GM19397 (cell line): ENCODE results near the gene LPAR5.

Experiments
- ATAC-seq: cut with Tn5 transposase; IDR thresholded peaks from one replicate; pipeline ENCODE4 v1.9.1; 2021; ENCODE audit warnings: mild to moderate bottlenecking, moderate library complexity; ENCODE audit not compliant: unreplicated experiment

LPAR5 gene

DNA sequence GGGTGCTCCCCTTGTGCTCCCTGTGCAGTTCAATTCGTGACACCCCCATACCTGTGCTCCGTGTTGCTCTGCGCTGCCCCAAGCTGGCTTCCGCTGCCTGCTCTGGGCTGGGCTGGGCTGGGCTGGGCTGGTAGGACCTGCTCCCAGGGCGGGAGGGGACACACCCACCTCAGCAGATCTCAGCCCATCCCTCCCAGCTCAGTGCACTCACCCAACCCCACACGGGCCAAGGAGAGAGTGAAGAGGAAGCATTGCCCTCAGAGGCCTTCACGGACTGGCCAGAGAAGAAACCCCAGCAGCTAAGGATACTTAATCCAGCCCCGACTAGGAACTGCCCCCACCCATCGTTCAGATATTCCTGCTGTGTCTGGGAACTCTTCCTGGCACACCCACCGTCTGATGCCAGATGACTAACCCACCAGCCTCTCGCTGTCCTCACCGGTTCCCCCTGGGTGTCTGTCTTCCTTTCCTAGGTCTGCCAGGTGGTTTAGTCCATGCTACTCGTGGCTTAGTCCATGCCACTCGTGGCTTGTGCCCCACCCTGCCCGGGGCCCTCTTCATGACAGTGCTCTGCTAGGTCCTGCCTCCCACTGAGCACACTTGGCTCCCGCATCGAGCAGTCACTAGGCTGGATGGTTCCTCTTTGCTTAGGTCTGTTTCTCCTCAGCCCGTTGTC lies at the start of gene LPAR5:
Gene LPAR5, minus strand, starts transcription at position 104 of the 676 bp plus-strand sequence. CDS start 14,711 bp downstream, outside the sequence.
- ATAC-seq: no peak

DNA sequence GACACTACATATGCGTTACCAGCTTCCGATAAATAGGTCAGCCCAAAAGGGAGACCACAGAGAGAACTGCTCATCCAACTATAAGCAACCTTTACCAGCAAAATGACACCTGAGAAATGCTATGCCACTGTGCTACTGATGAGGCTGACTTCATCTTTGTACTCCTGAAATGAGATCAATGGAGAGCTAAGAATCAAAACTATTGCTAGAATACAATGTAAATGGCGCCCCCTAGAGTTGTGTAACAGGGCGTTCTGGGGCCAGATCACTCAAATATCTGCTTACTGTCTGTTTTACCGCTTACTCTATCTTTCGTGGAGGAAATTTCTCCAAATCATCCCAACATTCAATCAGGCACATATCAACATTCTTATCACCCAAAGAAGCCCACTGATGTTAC lies 48.9 kb upstream of the LPAR5 start:
- ATAC-seq: no peak

DNA sequence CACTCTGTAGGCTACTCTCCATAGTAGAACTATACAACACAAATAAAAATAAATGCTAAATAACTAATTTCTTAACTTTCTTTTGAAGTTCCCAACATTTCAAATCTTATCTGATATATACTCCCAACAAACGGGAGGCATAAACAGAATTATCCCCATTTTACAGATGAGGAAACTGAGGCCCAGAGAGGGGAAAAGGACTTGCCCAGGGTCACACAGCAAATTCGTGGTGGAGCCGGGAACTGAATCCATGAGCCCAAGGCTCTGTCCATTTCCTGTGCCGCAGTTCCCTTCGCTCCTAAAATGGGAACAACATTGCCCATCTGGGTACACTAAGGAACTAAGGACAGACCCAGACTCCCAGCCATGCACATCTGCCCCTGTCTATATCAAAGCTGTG lies 41.2 kb upstream of the LPAR5 start:
- ATAC-seq: no peak

GRCh38 chr12:6672143-6672542 lies 36.4 kb upstream of the LPAR5 start:
- no peak for ATAC-seq

DNA sequence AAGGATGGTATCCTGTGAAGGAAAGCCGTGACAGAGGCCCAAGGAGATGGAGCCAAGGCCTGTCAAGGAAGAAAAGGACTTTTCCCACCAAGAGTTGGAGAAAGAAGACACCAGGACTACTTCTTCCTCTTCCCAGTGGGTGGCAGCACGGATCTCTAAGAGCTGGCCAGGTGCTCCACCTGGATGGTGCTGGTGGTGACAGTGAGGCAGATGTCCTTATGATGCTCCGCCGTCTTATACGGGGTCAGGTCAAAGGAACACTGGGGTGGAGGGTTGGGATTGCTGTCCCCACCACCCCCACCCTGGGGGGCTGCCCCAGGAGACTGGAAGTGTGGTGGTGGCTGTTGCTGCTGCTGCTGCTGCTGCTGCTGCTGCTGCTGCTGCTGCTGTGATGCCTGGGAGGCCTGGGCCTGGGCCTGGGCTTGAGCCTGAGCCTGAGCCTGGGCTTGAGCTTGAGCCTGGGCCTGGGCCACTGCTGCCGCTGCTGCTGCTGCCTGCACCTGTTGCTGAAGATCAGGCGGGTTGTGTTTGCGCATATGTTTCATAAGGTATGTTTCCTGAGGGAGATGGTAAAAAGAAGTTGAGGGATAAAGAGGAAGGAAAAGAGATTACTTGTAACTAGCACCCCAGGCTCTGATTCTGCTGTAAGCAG lies 31.9 kb upstream of the LPAR5 start:
- no peak for ATAC-seq

DNA sequence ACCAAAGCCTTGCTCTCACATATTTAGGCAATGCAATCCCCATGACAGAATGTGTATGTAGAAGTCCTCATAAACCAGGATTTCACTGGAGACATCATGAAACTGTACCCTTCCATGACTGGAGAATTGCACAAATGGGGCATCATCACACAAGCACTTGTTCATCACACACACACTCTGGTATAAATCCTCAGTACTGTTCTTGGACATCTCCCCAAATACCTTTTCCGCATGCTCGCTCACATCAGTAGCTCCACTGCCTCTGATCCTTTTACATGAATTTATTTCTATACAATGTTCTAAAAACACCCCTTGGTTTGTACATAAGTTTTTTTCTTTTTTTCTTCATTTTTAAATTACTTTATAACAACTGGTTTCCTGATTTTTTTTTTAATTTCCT lies 30.5 kb upstream of the LPAR5 start:
- ATAC-seq: no peak

GRCh38 chr12:6664902-6665301 lies 29.1 kb upstream of the LPAR5 start:
- ATAC-seq: no peak

DNA sequence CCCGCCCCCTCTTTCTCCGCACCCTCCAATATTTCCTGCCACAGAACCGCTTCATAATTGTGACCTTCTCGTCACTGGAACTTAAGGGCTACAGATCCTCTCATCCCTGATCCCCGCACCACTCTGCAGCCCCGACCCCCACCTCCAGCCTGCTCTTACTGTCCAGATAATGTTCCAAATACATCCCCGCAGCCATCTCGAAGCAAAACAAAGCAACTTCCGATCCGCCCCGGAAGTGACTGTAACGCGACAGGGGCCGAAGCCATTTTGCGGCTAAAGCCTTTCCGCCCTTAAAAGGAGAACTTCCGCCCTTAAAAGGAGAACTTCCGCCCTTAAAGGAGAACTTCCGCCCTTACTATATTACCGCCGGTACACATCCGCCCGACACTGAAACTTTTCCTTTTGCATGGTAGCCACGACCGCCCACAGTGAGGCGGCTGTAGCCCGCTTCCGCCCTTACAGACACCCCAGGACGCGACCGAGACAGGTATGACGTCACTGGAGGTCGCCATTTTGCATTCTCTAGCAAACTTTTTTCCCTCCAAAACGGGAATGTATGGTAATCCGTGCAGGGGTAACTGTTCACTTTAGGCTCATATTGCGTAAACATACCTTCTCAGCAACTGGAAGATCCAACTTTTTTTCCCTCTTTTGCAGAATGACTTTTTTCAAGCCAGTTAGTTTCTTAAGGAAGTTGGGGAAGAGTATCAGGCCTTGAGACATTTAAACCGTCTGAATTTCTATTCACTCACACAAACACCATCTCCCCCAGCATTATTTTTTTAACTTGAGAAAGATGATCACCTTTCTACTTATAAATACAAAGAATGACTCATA lies 27.4 kb upstream of the LPAR5 start, which contains the start of gene ING4:
Gene ING4, minus strand, starts transcription at position 214 of the 837 bp plus-strand sequence. Its CDS starts 18 bp downstream, at position 196.
- peak; percentile 98 for ATAC-seq

- peak; percentile 16 for ATAC-seq
Measured at GRCh38 chr12:6662602-6662905, 26.8 kb upstream of the LPAR5 start.

DNA sequence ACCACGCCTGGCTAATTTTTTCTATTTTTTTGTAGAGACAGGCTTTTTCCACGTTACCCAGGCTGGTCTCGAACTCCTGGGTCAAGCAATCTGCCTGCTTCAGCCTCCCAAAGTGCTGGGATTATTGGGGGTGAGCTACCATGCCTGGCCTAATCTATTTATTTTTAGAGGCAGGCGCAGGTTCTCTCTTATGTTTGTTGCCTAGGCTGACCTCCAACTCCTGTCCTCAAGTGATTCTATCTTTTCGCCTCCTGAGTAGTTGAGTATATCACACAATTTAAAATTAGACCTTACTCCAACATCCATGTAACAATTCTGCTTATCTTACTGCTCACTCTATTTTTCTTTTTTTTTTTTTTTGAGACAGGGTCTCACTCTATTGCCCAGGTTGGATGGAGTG lies 18.2 kb upstream of the LPAR5 start:
- no peak for ATAC-seq

- ATAC-seq: no peak
Measured at GRCh38 chr12:6653342-6653741, 17.6 kb upstream of the LPAR5 start.

DNA sequence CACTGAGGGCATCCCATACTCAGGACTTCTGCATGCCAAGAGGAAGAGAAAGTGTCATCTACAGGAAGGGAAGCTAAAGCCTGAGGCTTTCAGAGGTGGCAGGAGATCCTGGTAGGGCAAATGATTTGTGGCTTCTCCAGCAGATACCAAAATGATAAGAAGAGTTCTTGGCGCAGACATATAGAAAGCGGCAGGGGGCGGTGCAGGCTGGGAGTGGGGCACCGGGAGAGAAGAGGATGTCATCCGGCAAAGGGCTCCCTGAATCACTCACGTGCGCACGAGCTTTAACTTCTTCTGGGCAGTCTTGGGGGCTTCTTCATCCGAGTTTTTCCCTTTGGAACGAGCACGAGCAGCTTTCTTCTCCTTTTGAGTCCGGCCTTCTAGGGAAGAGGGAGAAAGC lies 16.6 kb upstream of the LPAR5 start:
- ATAC-seq: no peak

GRCh38 chr12:6650832-6651231 lies 15.1 kb upstream of the LPAR5 start:
- ATAC-seq: no peak

- no peak for ATAC-seq
Measured at GRCh38 chr12:6647083-6647604, 11.4 kb upstream of the LPAR5 start, which contains the start of gene ACRBP. ACRBP (minus strand) TSS chr12:6647432; CDS start chr12:6647366, 66 bp downstream.

- ATAC-seq: no peak
Measured at GRCh38 chr12:6646276-6647082, 10.7 kb upstream of the LPAR5 start.

DNA sequence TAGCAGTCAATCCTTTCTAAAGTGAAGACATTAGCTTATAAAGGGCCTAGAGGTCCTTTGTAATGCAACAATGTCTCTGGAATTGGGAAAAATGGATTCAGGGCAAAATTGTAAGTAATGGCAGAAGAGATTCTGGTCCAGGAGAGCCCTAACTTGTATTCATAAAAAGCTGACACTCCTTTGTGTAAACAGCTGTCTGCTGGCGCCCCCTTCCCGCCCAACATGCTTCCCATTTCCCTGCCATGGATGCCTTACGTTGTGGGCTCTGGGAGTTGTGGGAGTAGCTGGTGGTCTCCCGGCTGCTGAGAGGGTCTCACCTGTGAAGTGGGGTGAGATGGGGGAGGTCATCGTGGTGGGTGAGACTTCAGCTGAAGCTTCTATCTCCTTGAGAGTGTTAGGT lies 9.1 kb upstream of the LPAR5 start:
- no peak for ATAC-seq

DNA sequence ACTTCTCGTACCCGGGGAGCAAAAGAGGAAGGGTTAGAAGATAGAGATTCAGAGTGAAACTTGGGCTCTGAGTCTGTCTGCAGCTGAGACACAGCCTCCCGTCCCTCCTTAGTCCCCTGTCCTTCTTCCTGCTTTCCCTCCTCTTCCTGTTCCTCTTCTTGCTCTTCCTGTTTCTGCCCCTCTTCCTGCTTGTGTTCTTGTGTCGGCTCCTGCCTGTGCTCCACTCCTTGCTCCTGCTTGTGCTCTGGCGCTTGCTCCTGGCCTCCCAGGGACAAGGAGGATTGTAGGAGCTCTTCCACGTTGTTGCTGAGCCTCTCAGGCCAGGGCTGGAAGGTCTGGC lies 8.5 kb upstream of the LPAR5 start:
- ATAC-seq: no peak

DNA sequence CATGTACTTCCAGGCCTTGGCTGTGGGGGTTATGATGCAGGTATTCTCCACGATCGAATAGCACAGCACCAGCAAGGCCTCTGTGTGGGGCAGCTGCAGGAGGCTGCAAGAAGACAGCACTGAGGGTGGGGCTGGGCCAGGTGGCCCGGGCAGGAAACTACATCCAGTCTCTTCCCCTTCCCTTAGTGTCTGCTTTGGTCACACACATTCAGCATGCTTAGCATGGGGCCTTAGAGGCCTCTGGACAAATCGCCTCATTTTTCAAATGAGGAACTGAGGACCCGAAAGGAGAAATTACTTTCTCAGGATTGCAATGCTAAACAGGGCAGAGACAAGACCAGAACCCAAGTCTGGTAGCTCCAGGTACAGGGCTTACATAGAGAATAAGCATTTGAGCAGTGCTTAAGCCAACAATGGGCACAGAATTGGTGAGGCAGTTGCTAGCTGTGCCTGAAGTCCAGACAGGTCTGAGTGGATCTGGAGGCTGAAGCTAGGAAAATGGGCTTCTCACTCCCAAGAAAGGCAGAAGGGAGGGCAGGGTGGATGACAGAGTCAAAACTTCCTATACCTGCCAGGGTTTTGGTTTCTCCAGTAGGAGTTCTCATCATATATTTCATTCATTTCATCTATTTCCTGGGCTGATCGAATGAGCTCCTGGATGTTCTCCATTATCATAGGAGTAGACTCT lies 8.0 kb upstream of the LPAR5 start:
- no peak for ATAC-seq

DNA sequence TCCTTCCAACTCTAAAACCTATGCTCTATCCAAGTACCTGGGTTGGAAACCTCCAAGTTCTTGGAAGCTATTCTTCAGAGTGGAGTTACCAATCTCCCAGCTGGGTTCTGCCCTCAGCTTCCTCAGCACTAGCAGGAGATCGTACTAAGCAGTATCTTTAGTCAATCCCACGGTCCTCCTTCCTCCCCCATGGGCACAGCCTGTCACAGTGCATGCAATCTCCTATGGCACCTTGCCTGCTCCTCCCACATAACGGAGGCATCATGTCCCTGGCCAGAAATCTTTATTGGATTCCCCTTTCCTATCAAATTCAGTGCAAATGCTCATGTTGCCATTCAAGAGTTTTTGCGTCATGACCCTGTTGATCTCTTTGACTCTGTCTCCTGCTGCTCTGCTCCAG lies 5.4 kb upstream of the LPAR5 start:
- no peak for ATAC-seq

GRCh38 chr12:6640497-6640896 lies 4.7 kb upstream of the LPAR5 start:
- no peak for ATAC-seq
